OCI-LY7 (cell line): ENCODE results near the gene KRT38.

ENCODE experiments used
- EZH2phosphoT487 ChIP-seq: fragments of 200-600 bp; sonication (generic); IDR thresholded peaks from 2 replicates; pipeline ENCODE4 v1.6.1; 2018; ENCODE audit warnings: low read depth, borderline replicate concordance, mild to moderate bottlenecking, mixed run types, antibody characterized with exemption, low read length, moderate library complexity, mixed read lengths
- TF ChIP-seq, protein P1 (sequence below): fragments of 200-600 bp; sonication (generic); conservative IDR thresholded peaks from 2 replicates; pipeline ENCODE4 v1.5.1; 2014; ENCODE audit warnings: mild to moderate bottlenecking, antibody characterized with exemption, low read length, moderate library complexity, mixed read lengths

- TF ChIP-seq EZH2phosphoT487: no peak
- TF ChIP-seq, protein P1, sequence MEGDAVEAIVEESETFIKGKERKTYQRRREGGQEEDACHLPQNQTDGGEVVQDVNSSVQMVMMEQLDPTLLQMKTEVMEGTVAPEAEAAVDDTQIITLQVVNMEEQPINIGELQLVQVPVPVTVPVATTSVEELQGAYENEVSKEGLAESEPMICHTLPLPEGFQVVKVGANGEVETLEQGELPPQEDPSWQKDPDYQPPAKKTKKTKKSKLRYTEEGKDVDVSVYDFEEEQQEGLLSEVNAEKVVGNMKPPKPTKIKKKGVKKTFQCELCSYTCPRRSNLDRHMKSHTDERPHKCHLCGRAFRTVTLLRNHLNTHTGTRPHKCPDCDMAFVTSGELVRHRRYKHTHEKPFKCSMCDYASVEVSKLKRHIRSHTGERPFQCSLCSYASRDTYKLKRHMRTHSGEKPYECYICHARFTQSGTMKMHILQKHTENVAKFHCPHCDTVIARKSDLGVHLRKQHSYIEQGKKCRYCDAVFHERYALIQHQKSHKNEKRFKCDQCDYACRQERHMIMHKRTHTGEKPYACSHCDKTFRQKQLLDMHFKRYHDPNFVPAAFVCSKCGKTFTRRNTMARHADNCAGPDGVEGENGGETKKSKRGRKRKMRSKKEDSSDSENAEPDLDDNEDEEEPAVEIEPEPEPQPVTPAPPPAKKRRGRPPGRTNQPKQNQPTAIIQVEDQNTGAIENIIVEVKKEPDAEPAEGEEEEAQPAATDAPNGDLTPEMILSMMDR: no peak
Observed at GRCh38 chr17:41444186-41444585, 3.4 kb upstream of the KRT38 start.
